Mucosa of descending colon (tissue), 3 donors: ENCODE results near the gene SLC8A3. TPM values are rescaled to one million over a fixed set of nuclear protein-coding genes. Genes with fewer than 3 reads are reported as not detected.

Experiments
- ATAC-seq: fragments of 200-7000 bp; cut with Tn5 transposase; one replicate; pipeline ENCODE4 v1.9.1; 2020; ENCODE audit warnings: mild to moderate bottlenecking, moderate library complexity
- DNase-seq, 3 donors: peaks; one replicate each; pipeline ENCODE4 v3.0.0-alpha.2; 2020
- H3K36me3 ChIP-seq: fragments of 200-600 bp; one replicate; pipeline ENCODE4 v1.8.0; 2021; ENCODE audit warnings: low read depth, mild to moderate bottlenecking
- H3K4me1 ChIP-seq: fragments of 200-600 bp; one replicate; pipeline ENCODE4 v1.8.0; 2021; ENCODE audit warnings: low read depth, mild to moderate bottlenecking
- H3K4me3 ChIP-seq: fragments of 200-600 bp; one replicate; pipeline ENCODE4 v1.8.0; 2021; ENCODE audit warnings: mild to moderate bottlenecking
- H3K9me3 ChIP-seq: fragments of 200-600 bp; one replicate; pipeline ENCODE4 v1.8.0; 2021; ENCODE audit warnings: mild to moderate bottlenecking
- CTCF ChIP-seq: fragments of 200-600 bp; IDR thresholded peaks from one replicate; pipeline ENCODE4 v1.8.0; 2022; ENCODE audit warnings: antibody characterized with exemption, mild to moderate bottlenecking
- intact Hi-C, 2 donors: fragments of 100-400 bp; cut with DNase I in 1 of 2; cut with micrococcal nuclease in 1 of 2; formaldehyde crosslinking; loops; one replicate each; pipeline versions ENCODE4 v1.11.0 to v1.11.1; 2022; cut with DNase I, micrococcal nuclease
- total RNA-seq, 3 donors: library from RNA; stranded (reverse); fragmentation: NEBNext Ultra II Directional in 2 of 3; extraction: Animal tissue kit (Norgen Biotek cat#: 25700) in 2 of 3; gene quantifications; one replicate each; pipeline versions ENCODE4 v1.2.1 to v1.2.4, GENCODE V29; 2021 to 2023
- donor health status: DM: no; HTN: no; CAD: no; lungs with moderate emphysema.
- donor health status: DM: no; HTN: no; CAD: no.
- donor health status: DM: no; HTN: yes; CAD: no.

SLC8A3 gene
- total RNA-seq, 3 donors from 2014 or later: 0.41 to 1.2 (median 0.67) TPM

- Histone ChIP-seq H3K4me3 (no peak overlapping the region), H3K36me3 (no peaks in the 10 kb centered on the region), H3K4me1 (no peaks in the 10 kb centered on the region), H3K9me3 (no peaks in the 10 kb centered on the region)
- ATAC-seq: no peak
- no peak for TF ChIP-seq CTCF
- intact Hi-C loops: no loop called here
- DNase-seq: no peak
These were observed 178.8 kb downstream of the SLC8A3 start for GRCh38 chr14:70009961-70010360.

DNA sequence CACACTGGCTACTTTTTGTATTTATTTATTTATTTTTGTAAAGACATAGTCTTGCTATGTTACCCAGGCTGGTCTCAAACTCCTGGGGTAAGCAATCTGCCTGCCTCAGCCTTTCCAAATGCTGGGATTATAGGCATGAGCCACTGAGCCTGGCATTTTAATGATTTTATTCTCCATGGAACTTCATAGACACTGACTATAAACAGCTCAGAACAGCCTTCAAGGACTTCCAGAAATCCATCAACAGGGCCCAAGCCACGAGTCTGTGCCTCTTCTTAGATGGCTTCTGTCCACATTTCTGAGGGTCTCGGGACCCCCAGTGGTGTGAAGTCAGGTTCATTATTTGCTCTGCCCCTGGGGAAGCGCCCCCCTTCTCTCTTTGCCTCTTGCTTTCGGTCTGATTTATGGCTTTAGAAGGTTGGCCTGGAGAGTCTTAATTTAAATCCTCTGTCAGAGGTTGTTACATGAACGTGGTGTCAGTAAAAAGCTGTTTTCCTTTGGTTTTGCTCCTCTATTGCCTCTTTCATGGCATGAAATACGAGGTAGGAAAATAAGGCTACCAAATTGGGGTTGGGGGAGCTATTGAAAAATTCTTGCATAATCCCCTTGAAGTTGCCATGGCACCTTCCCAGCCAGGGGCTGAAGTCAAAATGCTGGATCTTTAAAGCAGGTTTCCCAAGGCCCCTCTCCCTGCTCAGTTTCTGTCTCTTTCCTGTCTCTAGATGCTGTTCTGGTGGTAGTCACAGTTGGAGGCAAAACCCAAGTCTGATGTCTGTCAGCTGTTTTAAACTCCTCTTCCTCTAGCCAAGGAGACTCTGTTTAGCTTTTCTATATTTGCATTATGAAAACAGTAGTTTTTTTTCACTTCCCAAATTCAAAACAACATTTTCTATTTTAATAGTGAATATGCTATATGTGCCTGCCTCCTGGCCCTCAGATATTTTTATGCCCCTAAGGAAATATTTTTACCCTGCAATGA lies 180.2 kb downstream of the SLC8A3 start:
- ATAC-seq (no peak), DNase-seq (no peak)
- Histone ChIP-seq H3K9me3 (no peaks in the 10 kb centered on the region), H3K36me3 (no peaks in the 10 kb centered on the region), H3K4me3 (no peak overlapping the region), H3K4me1 (no peaks in the 10 kb centered on the region)
- TF ChIP-seq CTCF: no peak
- intact Hi-C loops: no loop called here

GRCh38 chr14:70006699-70007098 lies 182.1 kb downstream of the SLC8A3 start:
- no peak for DNase-seq
- no peaks in the 10 kb centered on the region for H3K9me3 ChIP-seq
- H3K36me3 ChIP-seq: no peaks in the 10 kb centered on the region
- H3K4me3 ChIP-seq: no peak overlapping the region
- no peaks in the 10 kb centered on the region for H3K4me1 ChIP-seq
- intact Hi-C loops: no loop called here
- TF ChIP-seq CTCF: no peak
- no peak for ATAC-seq

DNA sequence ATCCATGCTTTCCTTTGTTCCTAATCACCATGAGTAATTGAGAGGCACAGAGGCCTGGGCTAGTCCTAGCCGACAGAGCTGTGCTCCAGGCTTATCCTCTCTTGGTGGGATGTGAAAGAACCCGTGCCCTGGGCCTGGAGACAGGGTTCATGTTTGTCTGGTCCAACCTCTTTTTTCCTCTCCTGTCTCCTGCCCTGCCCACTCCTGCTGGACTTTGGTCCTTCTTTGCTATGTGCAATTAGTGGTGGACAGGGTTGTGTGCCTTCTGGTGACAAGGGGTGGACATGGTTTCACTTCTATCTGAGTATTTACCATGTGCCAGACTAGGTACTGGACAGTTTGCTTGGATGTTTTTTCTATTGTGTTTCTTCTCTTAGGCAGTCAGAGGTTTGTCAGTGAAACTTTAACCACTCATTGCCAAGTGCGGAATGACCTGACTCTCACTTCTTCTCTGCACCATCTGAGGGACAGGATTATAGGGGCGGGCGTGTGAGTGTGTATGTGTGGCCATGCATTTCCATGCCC lies 183.4 kb downstream of the SLC8A3 start:
- H3K4me3 ChIP-seq: no peak overlapping the region
- DNase-seq (peak in 1 of 3 donors; percentile 49), ATAC-seq (peak; percentile 90)
- no peaks in the 10 kb centered on the region for H3K4me1 ChIP-seq
- TF ChIP-seq CTCF: no peak
- H3K9me3 ChIP-seq: no peaks in the 10 kb centered on the region
- H3K36me3 ChIP-seq: no peaks in the 10 kb centered on the region
- intact Hi-C loops: no loop called here

- no peak for DNase-seq
- ATAC-seq: no peak
- Histone ChIP-seq H3K36me3 (no peaks in the 10 kb centered on the region), H3K4me1 (no peaks in the 10 kb centered on the region), H3K9me3 (no peaks in the 10 kb centered on the region), H3K4me3 (no peak overlapping the region)
- TF ChIP-seq CTCF: no peak
- intact Hi-C loops: no loop called here
These were observed 184.0 kb downstream of the SLC8A3 start for GRCh38 chr14:70004791-70005190.
